ENCODE measurements around the gene ZBTB24.

DNA sequence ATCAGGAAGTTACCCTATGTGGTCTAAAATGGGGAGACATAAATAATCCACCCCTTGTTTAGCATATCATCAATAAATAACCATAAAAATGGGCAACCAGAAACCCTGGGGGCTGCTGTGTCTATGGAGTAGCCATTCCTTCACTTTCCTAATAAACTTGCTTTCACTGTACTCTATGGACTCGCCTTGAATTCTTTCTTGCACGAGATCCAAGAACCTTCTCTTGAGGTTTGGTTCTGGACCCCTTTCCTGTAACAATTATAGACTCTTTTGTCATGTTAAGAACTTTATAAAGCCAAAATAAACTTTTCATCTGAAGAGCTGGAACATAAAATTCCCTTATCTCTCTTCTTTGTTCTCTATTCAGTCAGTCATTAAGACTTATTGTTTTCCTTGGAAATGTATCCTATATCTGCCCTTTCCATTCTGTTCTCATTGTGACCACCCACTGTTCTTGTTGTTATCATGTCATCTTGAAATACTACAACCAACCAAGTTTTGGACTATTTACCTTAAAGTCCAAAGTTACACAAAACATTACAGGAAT, 29.3 kb upstream of the ZBTB24 start:
- TF ChIP-seq POLR2A (IDR thresholded peaks at IDR 0.05; ENCODE audit: low read depth) (no peak), POLR2AphosphoS5 (IDR thresholded peaks at IDR 0.05) (no peak)
